NCI-H82 (cell line): ENCODE measurements around the gene TRIM2.

Experiments used
- DNase-seq: peaks from one replicate; lab custom pipeline; 2025; lab: John Stamatoyannopoulos, UW

TRIM2 gene

DNA sequence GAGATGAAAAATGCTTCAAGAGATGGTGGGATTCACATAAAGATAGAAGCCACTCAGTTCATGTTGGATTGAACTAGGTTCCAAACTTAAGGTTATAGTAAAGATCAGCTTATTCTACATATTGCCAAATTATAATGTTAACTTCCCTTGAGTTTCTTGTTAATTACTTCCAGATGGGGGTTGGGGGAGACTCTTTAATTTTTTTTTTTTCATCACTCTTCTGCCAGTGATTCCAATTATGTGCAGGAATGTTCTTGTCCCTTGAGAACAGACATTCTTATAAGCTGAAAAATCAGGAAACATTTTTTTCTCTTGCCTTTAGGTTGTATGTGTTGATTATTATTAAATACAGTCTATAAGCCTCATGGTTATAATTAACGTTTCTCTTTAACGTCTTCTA, 170.2 kb downstream of the TRIM2 start:
- no peak for DNase-seq

DNA sequence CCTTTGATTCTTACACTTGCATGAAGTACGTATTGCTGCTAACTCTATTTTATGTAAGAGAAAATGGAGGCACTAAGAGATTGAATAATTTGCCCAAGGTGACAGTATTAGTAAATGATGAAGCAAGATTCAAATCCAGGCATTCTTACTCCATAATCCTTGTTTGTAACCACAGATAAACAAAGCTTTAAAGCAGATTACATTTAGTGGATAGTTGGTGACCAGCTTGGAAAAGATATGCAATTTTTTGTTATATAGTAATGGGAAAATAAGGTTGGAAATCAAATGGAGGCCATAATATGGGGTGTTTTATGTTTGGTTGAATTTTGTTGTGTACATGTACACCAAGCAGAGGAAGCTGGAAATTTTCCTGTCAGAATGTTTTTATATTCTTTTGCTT, 171.1 kb downstream of the TRIM2 start:
- DNase-seq: no peak

- DNase-seq: no peak
Observed at GRCh38 chr4:153383131-153383530, 178.9 kb downstream of the TRIM2 start.

DNA sequence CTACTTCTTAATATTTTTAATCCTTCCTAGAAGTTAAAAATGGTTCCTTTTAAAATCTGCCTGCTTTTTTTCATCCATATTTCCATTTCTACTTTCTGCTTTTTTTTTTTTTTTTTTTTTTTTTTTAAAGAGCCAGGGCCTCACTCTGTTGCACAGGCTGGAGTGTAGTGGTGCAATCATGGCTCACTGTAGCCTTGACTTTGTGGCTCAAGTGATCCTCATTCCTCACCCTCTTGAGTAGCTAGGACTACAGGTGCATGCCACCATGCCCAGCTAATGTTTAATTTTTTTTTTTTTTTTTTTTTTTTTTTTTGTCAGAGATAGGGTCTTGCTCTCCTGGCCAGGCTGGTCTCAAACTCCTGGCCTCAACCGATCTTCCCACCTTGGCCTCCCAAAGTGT, 179.9 kb downstream of the TRIM2 start:
- DNase-seq: no peak

GRCh38 chr4:153385784-153386183, 181.5 kb downstream of the TRIM2 start:
- DNase-seq: no peak

- DNase-seq: no peak
Observed at GRCh38 chr4:153387981-153388380, 183.7 kb downstream of the TRIM2 start.
